DMS 273 (cell line): ENCODE measurements around the gene MOB3B.
A peak's percentile ranks its signal among the peaks of the same experiment; 100 is the strongest.
"Not testable (repeated sequence)": the region's sequence is repeated elsewhere in the genome, so short reads cannot be mapped to it uniquely, and the experiment has no call there.

Experiments
- DNase-seq: peaks from one replicate; lab custom pipeline; 2025; ENCODE audit not compliant: unreplicated experiment; lab: John Stamatoyannopoulos, UW

Gene MOB3B

GRCh38 chr9:27519466-27520465 lies 9.8 kb downstream of the MOB3B start:
- DNase-seq: no peak

GRCh38 chr9:27518809-27519208 lies 10.8 kb downstream of the MOB3B start:
- no peak for DNase-seq

- no peak for DNase-seq
These were observed 11.6 kb downstream of the MOB3B start for GRCh38 chr9:27518006-27518405.

GRCh38 chr9:27514551-27514950 lies 15.1 kb downstream of the MOB3B start:
- no peak for DNase-seq

- DNase-seq: no peak
These were observed 17.8 kb downstream of the MOB3B start for GRCh38 chr9:27511771-27512170.

GRCh38 chr9:27510780-27511179 lies 18.8 kb downstream of the MOB3B start:
- no peak for DNase-seq

GRCh38 chr9:27506981-27507380 lies 22.6 kb downstream of the MOB3B start:
- no peak for DNase-seq

GRCh38 chr9:27505744-27506161 lies 23.9 kb downstream of the MOB3B start:
- DNase-seq: no peak

- no peak for DNase-seq
These were observed 25.4 kb downstream of the MOB3B start for GRCh38 chr9:27504259-27504658.

- DNase-seq: no peak
These were observed 26.0 kb downstream of the MOB3B start for GRCh38 chr9:27503623-27504022.

GRCh38 chr9:27500902-27501301 lies 28.7 kb downstream of the MOB3B start:
- DNase-seq: not testable (repeated sequence)

GRCh38 chr9:27499451-27499850 lies 30.2 kb downstream of the MOB3B start:
- no peak for DNase-seq

- peak; percentile 17 for DNase-seq
These were observed 31.7 kb downstream of the MOB3B start for GRCh38 chr9:27497883-27498417.

GRCh38 chr9:27496135-27496504 lies 33.5 kb downstream of the MOB3B start:
- no peak for DNase-seq

GRCh38 chr9:27495480-27496134 lies 34.0 kb downstream of the MOB3B start:
- no peak for DNase-seq

- no peak for DNase-seq
These were observed 38.5 kb downstream of the MOB3B start for GRCh38 chr9:27491154-27491553.

GRCh38 chr9:27489087-27489876 lies 40.3 kb downstream of the MOB3B start:
- no peak for DNase-seq

- DNase-seq: no peak
These were observed 41.7 kb downstream of the MOB3B start for GRCh38 chr9:27487927-27488326.

GRCh38 chr9:27487128-27487640 lies 42.4 kb downstream of the MOB3B start:
- DNase-seq: no peak

GRCh38 chr9:27485158-27485557 lies 44.5 kb downstream of the MOB3B start:
- no peak for DNase-seq

GRCh38 chr9:27483576-27483975 lies 46.0 kb downstream of the MOB3B start:
- DNase-seq: no peak
